Neuron (in vitro differentiated cells): Measurements from ENCODE around the gene ATL3.

Experiments used
- H2AFZ ChIP-seq: one replicate; pipeline ENCODE4 v1.6.1; 2013; ENCODE audit warnings: low read depth, mild to moderate bottlenecking, inconsistent platforms, low read length, moderate library complexity
- H3K27me3 ChIP-seq: one replicate; pipeline ENCODE4 v1.6.1; 2013; ENCODE audit warnings: low read length; ENCODE audit not compliant: insufficient read depth
- H3K36me3 ChIP-seq: one replicate; pipeline ENCODE4 v1.6.1; 2013; ENCODE audit warnings: low read length; ENCODE audit not compliant: insufficient read depth
- H3K4me1 ChIP-seq: one replicate; pipeline ENCODE4 v1.6.1; 2013; ENCODE audit warnings: low read length; ENCODE audit not compliant: insufficient read depth
- H3K4me3 ChIP-seq: 2 replicates; pipeline ENCODE4 v1.5.1; 2013; ENCODE audit warnings: mild to moderate bottlenecking, low read length, moderate library complexity
- H3K9me3 ChIP-seq: one replicate; pipeline ENCODE4 v1.6.1; 2013; ENCODE audit warnings: low read length

Gene ATL3

GRCh38 chr11:63671322-63672155 is at the start of gene ATL3:
TSS of gene ATL3 (minus strand) at chr11:63671376. CDS start at chr11:63671335, 41 bp downstream.
- H3K27me3 ChIP-seq: peaks cover 17% of the 10 kb centered on the region
- peaks cover 2% of the 10 kb centered on the region for H3K4me1 ChIP-seq
- peaks cover 2% of the 10 kb centered on the region for H3K9me3 ChIP-seq
- peak within 1 kb of the TSS; percentile 52 for H3K4me3 ChIP-seq
- no peaks in the 10 kb centered on the region for H3K36me3 ChIP-seq
- H2AFZ ChIP-seq: peak within 1 kb of the TSS; percentile 89

GRCh38 chr11:63720611-63721010 is 49.4 kb upstream of the ATL3 start:
- no peaks in the 10 kb centered on the region for H3K27me3 ChIP-seq
- H3K4me3 ChIP-seq: no peak overlapping the region
- H3K36me3 ChIP-seq: peaks cover 18% of the 10 kb centered on the region
- no peak overlapping the region for H2AFZ ChIP-seq
- H3K9me3 ChIP-seq: no peaks in the 10 kb centered on the region
- no peaks in the 10 kb centered on the region for H3K4me1 ChIP-seq

- Histone ChIP-seq H3K4me3 (no peak overlapping the region), H3K4me1 (no peaks in the 10 kb centered on the region), H3K27me3 (no peaks in the 10 kb centered on the region), H2AFZ (no peak overlapping the region), H3K36me3 (peaks cover 23% of the 10 kb centered on the region), H3K9me3 (no peaks in the 10 kb centered on the region)
Observed at GRCh38 chr11:63719987-63720386, 48.8 kb upstream of the ATL3 start.

GRCh38 chr11:63719001-63719400 is 47.8 kb upstream of the ATL3 start:
- Histone ChIP-seq H3K36me3 (peaks cover 26% of the 10 kb centered on the region), H2AFZ (no peak overlapping the region), H3K4me3 (no peak overlapping the region), H3K27me3 (no peaks in the 10 kb centered on the region), H3K9me3 (no peaks in the 10 kb centered on the region), H3K4me1 (no peaks in the 10 kb centered on the region)

GRCh38 chr11:63716046-63716445 is 44.9 kb upstream of the ATL3 start:
- Histone ChIP-seq H3K27me3 (no peaks in the 10 kb centered on the region), H3K4me3 (no peak overlapping the region), H3K9me3 (no peaks in the 10 kb centered on the region), H2AFZ (no peak overlapping the region), H3K4me1 (no peaks in the 10 kb centered on the region), H3K36me3 (peaks cover 26% of the 10 kb centered on the region)

GRCh38 chr11:63713766-63714165 is 42.6 kb upstream of the ATL3 start:
- Histone ChIP-seq H3K27me3 (no peaks in the 10 kb centered on the region), H3K4me3 (no peak overlapping the region), H3K4me1 (no peaks in the 10 kb centered on the region), H2AFZ (no peak overlapping the region), H3K9me3 (no peaks in the 10 kb centered on the region), H3K36me3 (peaks cover 13% of the 10 kb centered on the region)

GRCh38 chr11:63711838-63712237 is 40.7 kb upstream of the ATL3 start:
- H3K27me3 ChIP-seq: no peaks in the 10 kb centered on the region
- peaks cover 18% of the 10 kb centered on the region for H3K36me3 ChIP-seq
- no peak overlapping the region for H2AFZ ChIP-seq
- H3K4me1 ChIP-seq: no peaks in the 10 kb centered on the region
- H3K4me3 ChIP-seq: no peak overlapping the region
- no peaks in the 10 kb centered on the region for H3K9me3 ChIP-seq

GRCh38 chr11:63710476-63711217 is 39.5 kb upstream of the ATL3 start:
- Histone ChIP-seq H2AFZ (no peak overlapping the region), H3K4me1 (no peaks in the 10 kb centered on the region), H3K27me3 (no peaks in the 10 kb centered on the region), H3K9me3 (no peaks in the 10 kb centered on the region), H3K4me3 (no peak overlapping the region), H3K36me3 (peaks cover 17% of the 10 kb centered on the region)

GRCh38 chr11:63709336-63709884 is 38.2 kb upstream of the ATL3 start:
- Histone ChIP-seq H3K4me1 (no peaks in the 10 kb centered on the region), H3K36me3 (peaks cover 9% of the 10 kb centered on the region), H2AFZ (no peak overlapping the region), H3K4me3 (no peak overlapping the region), H3K9me3 (no peaks in the 10 kb centered on the region), H3K27me3 (no peaks in the 10 kb centered on the region)

GRCh38 chr11:63708764-63709163 is 37.6 kb upstream of the ATL3 start:
- Histone ChIP-seq H3K9me3 (no peaks in the 10 kb centered on the region), H3K36me3 (peaks cover 9% of the 10 kb centered on the region), H3K4me1 (no peaks in the 10 kb centered on the region), H3K27me3 (no peaks in the 10 kb centered on the region), H2AFZ (no peak overlapping the region), H3K4me3 (no peak overlapping the region)

GRCh38 chr11:63705526-63705925 is 34.4 kb upstream of the ATL3 start:
- Histone ChIP-seq H3K4me1 (no peaks in the 10 kb centered on the region), H3K27me3 (no peaks in the 10 kb centered on the region), H3K9me3 (peaks cover 2% of the 10 kb centered on the region), H3K4me3 (no peak overlapping the region), H2AFZ (no peak overlapping the region), H3K36me3 (peaks cover 12% of the 10 kb centered on the region)

- Histone ChIP-seq H2AFZ (no peak overlapping the region), H3K4me3 (no peak overlapping the region), H3K27me3 (no peaks in the 10 kb centered on the region), H3K36me3 (peaks cover 8% of the 10 kb centered on the region), H3K4me1 (no peaks in the 10 kb centered on the region), H3K9me3 (peaks cover 2% of the 10 kb centered on the region)
Observed at GRCh38 chr11:63699896-63700295, 28.7 kb upstream of the ATL3 start.
